Measurements from ENCODE around the gene APBB2.

Gene APBB2

GRCh38 chr4:40877081-40877480 lies 337.3 kb downstream of the APBB2 start:
- no peaks in the 10 kb centered on the region for H3K79me2 ChIP-seq (ENCODE audit: insufficient read depth, low read depth)
- no peak overlapping the region for H2AFZ ChIP-seq (ENCODE audit: low read depth)
- H3K27me3 ChIP-seq (ENCODE audit: insufficient read depth, low read depth): no peaks in the 10 kb centered on the region
- H3K4me1 ChIP-seq (ENCODE audit: low read depth, poor library complexity, severe bottlenecking): no peaks in the 10 kb centered on the region
- TF ChIP-seq, protein P1, sequence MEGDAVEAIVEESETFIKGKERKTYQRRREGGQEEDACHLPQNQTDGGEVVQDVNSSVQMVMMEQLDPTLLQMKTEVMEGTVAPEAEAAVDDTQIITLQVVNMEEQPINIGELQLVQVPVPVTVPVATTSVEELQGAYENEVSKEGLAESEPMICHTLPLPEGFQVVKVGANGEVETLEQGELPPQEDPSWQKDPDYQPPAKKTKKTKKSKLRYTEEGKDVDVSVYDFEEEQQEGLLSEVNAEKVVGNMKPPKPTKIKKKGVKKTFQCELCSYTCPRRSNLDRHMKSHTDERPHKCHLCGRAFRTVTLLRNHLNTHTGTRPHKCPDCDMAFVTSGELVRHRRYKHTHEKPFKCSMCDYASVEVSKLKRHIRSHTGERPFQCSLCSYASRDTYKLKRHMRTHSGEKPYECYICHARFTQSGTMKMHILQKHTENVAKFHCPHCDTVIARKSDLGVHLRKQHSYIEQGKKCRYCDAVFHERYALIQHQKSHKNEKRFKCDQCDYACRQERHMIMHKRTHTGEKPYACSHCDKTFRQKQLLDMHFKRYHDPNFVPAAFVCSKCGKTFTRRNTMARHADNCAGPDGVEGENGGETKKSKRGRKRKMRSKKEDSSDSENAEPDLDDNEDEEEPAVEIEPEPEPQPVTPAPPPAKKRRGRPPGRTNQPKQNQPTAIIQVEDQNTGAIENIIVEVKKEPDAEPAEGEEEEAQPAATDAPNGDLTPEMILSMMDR (conservative IDR thresholded peaks at IDR 0.05; ENCODE audit: low read depth, low read length): no peak
- no peaks in the 10 kb centered on the region for H3K36me3 ChIP-seq (ENCODE audit: insufficient read depth)
- H4K20me1 ChIP-seq (ENCODE audit: insufficient read depth): no peaks in the 10 kb centered on the region
- no peak overlapping the region for H3K27ac ChIP-seq
- no peak overlapping the region for H3K4me3 ChIP-seq (IDR thresholded peaks at IDR 0.05; ENCODE audit: insufficient read depth, low read depth, low read length)
- H3K4me2 ChIP-seq: no peak overlapping the region
- no peak overlapping the region for H3K9ac ChIP-seq

DNA sequence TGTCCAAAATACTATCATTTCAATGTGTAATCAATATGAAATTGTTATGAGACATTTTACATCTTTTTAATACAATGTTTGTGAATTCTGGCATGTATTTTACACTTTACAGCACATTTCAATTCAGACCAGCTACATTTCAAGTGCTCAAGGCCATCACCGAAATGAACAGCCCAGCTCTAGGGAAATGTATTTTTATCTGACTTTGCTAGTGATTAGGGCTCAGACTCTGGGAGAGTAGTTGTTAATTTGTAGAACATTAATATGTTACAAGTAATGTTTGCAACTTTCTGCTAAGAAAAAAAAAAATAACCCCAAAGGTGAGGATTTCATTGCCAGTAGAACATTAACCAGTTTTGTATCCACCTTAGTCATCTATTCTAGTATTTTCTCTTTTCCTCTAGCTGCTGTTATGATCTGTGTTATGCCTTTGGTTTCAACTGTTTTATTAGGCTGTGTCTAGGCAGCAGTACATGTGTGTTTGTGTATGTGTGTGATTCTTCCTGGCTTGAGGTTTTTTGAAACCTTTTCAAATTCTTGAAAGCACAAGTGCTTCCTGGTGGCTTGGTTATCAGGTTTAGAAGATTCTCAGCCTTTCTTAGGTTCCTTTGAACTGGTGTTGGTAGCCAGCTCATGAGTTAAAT lies 338.7 kb downstream of the APBB2 start:
- no peaks in the 10 kb centered on the region for H3K79me2 ChIP-seq (ENCODE audit: insufficient read depth, low read depth)
- no peak overlapping the region for H3K4me2 ChIP-seq
- TF ChIP-seq, protein P1 (conservative IDR thresholded peaks at IDR 0.05; ENCODE audit: low read depth, low read length): no peak
- no peaks in the 10 kb centered on the region for H3K4me1 ChIP-seq (ENCODE audit: low read depth, poor library complexity, severe bottlenecking)
- H3K9ac ChIP-seq: no peak overlapping the region
- no peaks in the 10 kb centered on the region for H3K27me3 ChIP-seq (ENCODE audit: insufficient read depth, low read depth)
- no peaks in the 10 kb centered on the region for H4K20me1 ChIP-seq (ENCODE audit: insufficient read depth)
- no peak overlapping the region for H3K4me3 ChIP-seq (IDR thresholded peaks at IDR 0.05; ENCODE audit: insufficient read depth, low read depth, low read length)
- no peak overlapping the region for H3K27ac ChIP-seq
- H3K36me3 ChIP-seq (ENCODE audit: insufficient read depth): no peaks in the 10 kb centered on the region
- H2AFZ ChIP-seq (ENCODE audit: low read depth): no peak overlapping the region

- H2AFZ ChIP-seq (ENCODE audit: low read depth): no peak overlapping the region
- no peaks in the 10 kb centered on the region for H3K36me3 ChIP-seq (ENCODE audit: insufficient read depth)
- TF ChIP-seq, protein P1 (conservative IDR thresholded peaks at IDR 0.05; ENCODE audit: low read depth, low read length): no peak
- no peak overlapping the region for H3K27ac ChIP-seq
- no peak overlapping the region for H3K4me2 ChIP-seq
- no peak overlapping the region for H3K9ac ChIP-seq
- H4K20me1 ChIP-seq (ENCODE audit: insufficient read depth): no peaks in the 10 kb centered on the region
- no peaks in the 10 kb centered on the region for H3K79me2 ChIP-seq (ENCODE audit: insufficient read depth, low read depth)
- no peaks in the 10 kb centered on the region for H3K27me3 ChIP-seq (ENCODE audit: insufficient read depth, low read depth)
- no peaks in the 10 kb centered on the region for H3K4me1 ChIP-seq (ENCODE audit: low read depth, poor library complexity, severe bottlenecking)
- no peak overlapping the region for H3K4me3 ChIP-seq (IDR thresholded peaks at IDR 0.05; ENCODE audit: insufficient read depth, low read depth, low read length)
Measured at GRCh38 chr4:40874901-40875300, 339.4 kb downstream of the APBB2 start.

- H3K27ac ChIP-seq: no peak overlapping the region
- no peaks in the 10 kb centered on the region for H3K27me3 ChIP-seq (ENCODE audit: insufficient read depth, low read depth)
- H2AFZ ChIP-seq (ENCODE audit: low read depth): no peak overlapping the region
- no peaks in the 10 kb centered on the region for H3K4me1 ChIP-seq (ENCODE audit: low read depth, poor library complexity, severe bottlenecking)
- H3K79me2 ChIP-seq (ENCODE audit: insufficient read depth, low read depth): no peaks in the 10 kb centered on the region
- H4K20me1 ChIP-seq (ENCODE audit: insufficient read depth): no peaks in the 10 kb centered on the region
- no peaks in the 10 kb centered on the region for H3K36me3 ChIP-seq (ENCODE audit: insufficient read depth)
- H3K4me3 ChIP-seq (IDR thresholded peaks at IDR 0.05; ENCODE audit: insufficient read depth, low read depth, low read length): no peak overlapping the region
- no peak overlapping the region for H3K9ac ChIP-seq
- no peak overlapping the region for H3K4me2 ChIP-seq
- TF ChIP-seq, protein P1 (conservative IDR thresholded peaks at IDR 0.05; ENCODE audit: low read depth, low read length): no peak
Measured at GRCh38 chr4:40874331-40874730, 340.0 kb downstream of the APBB2 start.

All from KMS-11 (cell line).